A549 (cell line): ENCODE measurements around the gene HES4. TPM values are rescaled to one million over a fixed set of nuclear protein-coding genes. Genes with fewer than 3 reads are reported as not detected.

Experiments
- ATAC-seq, 2 experiments: fragments of 200-7000 bp in 1 of 2; fragments of >200 bp in 1 of 2; cut with Nextera tagmentation in 1 of 2; cut with Tn5 transposase in 1 of 2; 3 replicates each; pipeline versions ENCODE4 v1.8.0 to v1.9.1; 2018 to 2020; ENCODE audit warnings: mild to moderate bottlenecking in 1 of 2, moderate library complexity in 1 of 2
- CTCF ChIA-PET: fragments of 300-600 bp; sonication (Branson Sonifier 250); formaldehyde crosslinking; extraction: SDS; loops from one replicate; lab custom pipeline; 2021; ENCODE audit warnings: antibody characterized with exemption, inconsistent platforms; lab: Yijun Ruan, JAX
- POLR2A ChIA-PET: fragments of 350-600 bp; formaldehyde crosslinking; extraction: SDS; loops from one replicate; lab custom pipeline; 2021; ENCODE audit warnings: antibody characterized with exemption, inconsistent platforms; lab: Yijun Ruan, JAX
- DNase-seq, 2 experiments: peaks; one replicate each; pipeline versions ENCODE4 v3.0.0 to v3.0.0-alpha.2; 2011 to 2016; ENCODE audit warnings: low read depth in 1 of 2, low spot score in 1 of 2
- FAIRE-seq: peaks from 2 replicates; lab custom pipeline; 2011; peaks lifted over from hg19 to GRCh38; lab: Jason Lieb, UNC
- H3K27ac ChIP-seq, 2 experiments: fragments of >200 bp; sonication (Bioruptor Twin); formaldehyde crosslinking; 3 replicates each; pipeline ENCODE4 v1.5.1; 2016 to 2017
- H3K4me1 ChIP-seq: fragments of >200 bp; sonication (Bioruptor Twin); formaldehyde crosslinking; 3 replicates; pipeline ENCODE4 v1.6.1; 2016
- H3K4me2 ChIP-seq: fragments of >200 bp; sonication (Bioruptor Twin); formaldehyde crosslinking; 3 replicates; pipeline ENCODE4 v1.6.1; 2016
- H3K4me3 ChIP-seq: fragments of >200 bp; sonication (Bioruptor Twin); formaldehyde crosslinking; 3 replicates; pipeline ENCODE4 v1.5.1; 2016
- H3K9me3 ChIP-seq: fragments of >200 bp; sonication (Bioruptor Twin); formaldehyde crosslinking; 3 replicates; pipeline ENCODE4 v1.6.1; 2016
- CEBPB ChIP-seq, 2 experiments: fragments of >200 bp in 1 of 2; sonication (Bioruptor Twin) in 1 of 2; formaldehyde crosslinking in 1 of 2; IDR thresholded peaks; 2 replicates each; pipeline ENCODE4 v1.6.1; 2012 to 2016
- CHD2 ChIP-seq: fragments of 150-350 bp; IDR thresholded peaks from 2 replicates; pipeline ENCODE4 v1.6.1; 2014; ENCODE audit warnings: low read length; ENCODE audit not compliant: partially characterized antibody
- CHD4 ChIP-seq: fragments of 200-600 bp; sonication (generic); IDR thresholded peaks from 2 replicates; pipeline ENCODE4 v1.6.1; 2016; ENCODE audit warnings: antibody characterized with exemption, mild to moderate bottlenecking, borderline replicate concordance
- EP300 ChIP-seq, 2 experiments: fragments of >200 bp; sonication (Bioruptor Twin); formaldehyde crosslinking; IDR thresholded peaks; 2 replicates in 1 of 2; 3 replicates in 1 of 2; pipeline ENCODE4 v1.6.1; 2016 to 2017
- ESRRA ChIP-seq: fragments of 150-350 bp; IDR thresholded peaks from 2 replicates; pipeline ENCODE4 v1.6.1; 2014; ENCODE audit warnings: mild to moderate bottlenecking, low read length, borderline replicate concordance
- FOSB ChIP-seq: fragments of 250-450 bp; sonication (Bioruptor Pico); IDR thresholded peaks from 2 replicates; pipeline ENCODE4 v1.5.0; 2020; ENCODE audit warnings: mild to moderate bottlenecking, moderate library complexity
- FOSL2 ChIP-seq, 2 experiments: fragments of 450-650 bp in 1 of 2; fragments of >200 bp in 1 of 2; sonication (Bioruptor Twin) in 1 of 2; formaldehyde crosslinking; IDR thresholded peaks; 2 replicates each; pipeline versions ENCODE4 v1.5.0 to v1.6.1; 2016 to 2020; ENCODE audit warnings: mild to moderate bottlenecking in 1 of 2, moderate library complexity in 1 of 2
- GATA3 ChIP-seq: IDR thresholded peaks from 2 replicates; pipeline ENCODE4 v1.6.1; 2012; ENCODE audit warnings: borderline replicate concordance
- HEYL ChIP-seq: fragments of 250-450 bp; sonication (Bioruptor Pico); IDR thresholded peaks from 2 replicates; pipeline ENCODE4 v1.8.0; 2021; ENCODE audit warnings: mild to moderate bottlenecking, moderate library complexity
- HOXA7 ChIP-seq: fragments of 250-450 bp; sonication (Bioruptor Pico); IDR thresholded peaks from 2 replicates; pipeline ENCODE4 v1.5.0; 2020; ENCODE audit warnings: mild to moderate bottlenecking, moderate library complexity
- HOXB13 ChIP-seq: fragments of 250-450 bp; sonication (Bioruptor Pico); IDR thresholded peaks from 2 replicates; pipeline ENCODE4 v1.5.0; 2020; ENCODE audit warnings: low read depth, mild to moderate bottlenecking, moderate library complexity
- HOXB5 ChIP-seq: fragments of 250-450 bp; sonication (Bioruptor Pico); IDR thresholded peaks from 2 replicates; pipeline ENCODE4 v1.5.0; 2020; ENCODE audit warnings: mild to moderate bottlenecking, moderate library complexity
- KDM1A ChIP-seq: fragments of 200-600 bp; sonication (generic); IDR thresholded peaks from 2 replicates; pipeline ENCODE4 v1.6.1; 2016; ENCODE audit warnings: low read depth, mild to moderate bottlenecking
- MAFK ChIP-seq: fragments of 450-650 bp; IDR thresholded peaks from 2 replicates; pipeline ENCODE4 v1.6.1; 2014; ENCODE audit not compliant: partially characterized antibody
- MAZ ChIP-seq: fragments of 150-350 bp; IDR thresholded peaks from 2 replicates; pipeline ENCODE4 v1.6.1; 2014; ENCODE audit warnings: antibody characterized with exemption, low read depth, low read length, borderline replicate concordance
- MYC ChIP-seq: IDR thresholded peaks from 2 replicates; pipeline ENCODE4 v1.6.1; 2012; ENCODE audit warnings: mild to moderate bottlenecking, inconsistent platforms, low read length, improper control_type of control experiment, borderline replicate concordance
- NR3C1 ChIP-seq: fragments of >200 bp; sonication (Bioruptor Twin); formaldehyde crosslinking; IDR thresholded peaks from 3 replicates; pipeline ENCODE4 v1.6.1; 2017
- PHF8 ChIP-seq: fragments of 200-600 bp; sonication (generic); IDR thresholded peaks from 2 replicates; pipeline ENCODE4 v1.6.1; 2016; ENCODE audit warnings: low read depth, mild to moderate bottlenecking, antibody characterized with exemption, moderate library complexity, borderline replicate concordance
- POLR2A ChIP-seq: IDR thresholded peaks from 2 replicates; pipeline ENCODE4 v1.6.1; 2012; ENCODE audit warnings: mild to moderate bottlenecking, low read length
- RARB ChIP-seq: fragments of 250-450 bp; sonication (Bioruptor Pico); IDR thresholded peaks from 2 replicates; pipeline ENCODE4 v1.8.0; 2021; ENCODE audit warnings: mild to moderate bottlenecking, moderate library complexity
- RCOR1 ChIP-seq: fragments of 150-350 bp; IDR thresholded peaks from 2 replicates; pipeline ENCODE4 v1.6.1; 2014; ENCODE audit warnings: antibody characterized with exemption, low read length, low read depth
- RNF2 ChIP-seq: fragments of 200-600 bp; sonication (generic); IDR thresholded peaks from 2 replicates; pipeline ENCODE4 v1.6.1; 2016; ENCODE audit warnings: low read depth, mild to moderate bottlenecking, antibody characterized with exemption, moderate library complexity, borderline replicate concordance
- TP53 ChIP-seq: fragments of 250-450 bp; sonication (Bioruptor Pico); IDR thresholded peaks from 2 replicates; pipeline ENCODE4 v1.5.0; 2021; ENCODE audit warnings: mild to moderate bottlenecking, moderate library complexity
- ZC3H11A ChIP-seq: fragments of 450-650 bp; IDR thresholded peaks from 2 replicates; pipeline ENCODE4 v1.6.1; 2014; ENCODE audit warnings: antibody characterized with exemption, mild to moderate bottlenecking
- ZFP36 ChIP-seq: fragments of 450-650 bp; IDR thresholded peaks from 2 replicates; pipeline ENCODE4 v1.6.1; 2014; ENCODE audit warnings: borderline replicate concordance; ENCODE audit not compliant: partially characterized antibody
- ZNF302 ChIP-seq: fragments of 250-450 bp; sonication (Bioruptor Pico); IDR thresholded peaks from 2 replicates; pipeline ENCODE4 v1.9.0; 2021; ENCODE audit warnings: inconsistent platforms, mild to moderate bottlenecking, moderate library complexity
- ZSCAN20 ChIP-seq: fragments of 250-450 bp; sonication (Bioruptor Pico); IDR thresholded peaks from 2 replicates; pipeline ENCODE4 v1.8.0; 2022; ENCODE audit warnings: mild to moderate bottlenecking, moderate library complexity
- WGBS: methylation state at CpG from one replicate; pipeline ENCODE4 v1.1.6; 2017; ENCODE audit errors: missing lambda C conversion rate; 5-methylcytosine and 5-hydroxymethylcytosine counted together
- polyA plus RNA-seq, 4 experiments: library from polyadenylated mRNA; depleted of rRNA in 3 of 4; stranded (reverse); fragments of >200 nt; fragmentation: RNase III in 1 of 4; extraction: RNeasy Plus Mini Kit Qiagen cat#74134 plus additional on column Dnase treatment in 1 of 4; gene quantifications; 2 replicates in 3 of 4; 3 replicates in 1 of 4; pipeline ENCODE4 v1.2.3, GENCODE V29; 2011 to 2017
- TF ChIP-seq, protein P1 (sequence below): fragments of >200 bp; sonication (Bioruptor Twin); formaldehyde crosslinking; IDR thresholded peaks from 2 replicates; pipeline ENCODE4 v1.6.1; 2016
- TF ChIP-seq, protein P2 (sequence below): fragments of 450-650 bp; IDR thresholded peaks from 2 replicates; pipeline ENCODE4 v1.6.1; 2014; ENCODE audit warnings: antibody characterized with exemption
- TF ChIP-seq, protein P3 (sequence below): IDR thresholded peaks from 2 replicates; pipeline ENCODE4 v1.6.1; 2012; ENCODE audit warnings: low read depth, borderline replicate concordance
- TF ChIP-seq, protein P4 (sequence below): fragments of 150-350 bp; IDR thresholded peaks from 2 replicates; pipeline ENCODE4 v1.6.1; 2014; ENCODE audit warnings: low read depth, mild to moderate bottlenecking, low read length
- TF ChIP-seq, protein P5 (sequence below): IDR thresholded peaks from 2 replicates; pipeline ENCODE4 v1.6.1; 2012

HES4 gene
- polyA plus RNA-seq, 2 of the 4 experiments (the other 2 are of a cell fraction), result 5.9 to 8.4 TPM

DNA sequence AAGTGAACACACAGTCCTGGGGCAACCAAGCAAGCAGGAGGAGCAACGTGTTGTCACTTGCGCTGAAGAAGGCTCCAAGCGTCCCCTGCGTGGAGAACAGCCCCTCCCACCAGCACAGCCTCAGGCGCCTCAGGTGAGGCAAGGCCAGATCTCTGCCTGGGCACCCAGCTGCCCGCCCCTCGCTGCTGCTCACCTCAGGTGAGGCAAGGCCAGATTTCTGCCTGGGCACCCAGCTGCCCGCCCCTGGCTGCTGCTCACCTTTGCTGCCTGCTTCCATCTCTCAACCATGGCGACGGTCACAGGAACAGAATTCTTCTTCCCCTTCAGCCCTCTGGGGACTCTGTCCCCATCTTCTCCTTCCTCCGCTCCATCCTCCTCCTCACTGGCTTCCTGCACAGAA is 43.3 kb downstream of the HES4 start (continued):
- no peak for TF ChIP-seq FOSB (CRISPR knock-in tag)
- TF ChIP-seq POLR2A, result no peak
- TF ChIP-seq GATA3, result no peak
- no peak for TF ChIP-seq MAFK
- no peak for TF ChIP-seq ZC3H11A
- TF ChIP-seq HOXA7, result no peak
- no peak for TF ChIP-seq ZSCAN20 (CRISPR knock-in tag)
- no peak for TF ChIP-seq TP53
- TF ChIP-seq NR3C1, result no peak
- TF ChIP-seq, protein P1, sequence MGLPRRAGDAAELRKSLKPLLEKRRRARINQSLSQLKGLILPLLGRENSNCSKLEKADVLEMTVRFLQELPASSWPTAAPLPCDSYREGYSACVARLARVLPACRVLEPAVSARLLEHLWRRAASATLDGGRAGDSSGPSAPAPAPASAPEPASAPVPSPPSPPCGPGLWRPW, result no peak
- no peak for TF ChIP-seq RARB (CRISPR knock-in tag)
- TF ChIP-seq, protein P2, sequence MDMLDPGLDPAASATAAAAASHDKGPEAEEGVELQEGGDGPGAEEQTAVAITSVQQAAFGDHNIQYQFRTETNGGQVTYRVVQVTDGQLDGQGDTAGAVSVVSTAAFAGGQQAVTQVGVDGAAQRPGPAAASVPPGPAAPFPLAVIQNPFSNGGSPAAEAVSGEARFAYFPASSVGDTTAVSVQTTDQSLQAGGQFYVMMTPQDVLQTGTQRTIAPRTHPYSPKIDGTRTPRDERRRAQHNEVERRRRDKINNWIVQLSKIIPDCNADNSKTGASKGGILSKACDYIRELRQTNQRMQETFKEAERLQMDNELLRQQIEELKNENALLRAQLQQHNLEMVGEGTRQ, result no peak

DNA sequence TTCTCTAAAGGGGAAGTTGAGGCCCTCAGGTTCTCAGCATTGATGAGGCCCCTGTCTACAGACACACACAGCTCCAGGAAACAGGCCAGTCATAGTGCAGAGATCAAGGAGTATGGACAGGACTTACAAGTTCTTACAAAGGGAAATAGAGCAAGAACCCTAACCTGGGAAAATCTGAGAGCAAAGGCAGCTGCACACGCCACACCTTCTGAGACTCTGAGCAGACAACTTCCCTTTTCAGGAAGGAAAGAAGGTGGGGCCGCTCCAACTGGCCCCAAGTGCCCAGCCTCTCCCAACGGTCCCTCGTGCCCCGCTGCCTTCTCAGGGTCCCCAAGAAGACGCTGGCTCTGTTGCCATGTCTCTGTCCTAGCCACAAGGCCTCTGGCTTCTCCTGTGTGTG is 44.4 kb downstream of the HES4 start:
- TF ChIP-seq RCOR1 (no peak), CHD2 (no peak), HOXB13 (CRISPR knock-in tag) (no peak), MYC (no peak), ZFP36 (no peak), FOSL2 (IDR thresholded peaks at IDR 0.05) (no peak), FOSL2 (CRISPR knock-in tag; IDR thresholded peaks at IDR 0.05) (no peak), RNF2 (no peak), MAZ (no peak), KDM1A (no peak), TP53 (no peak)
- TF ChIP-seq, all 56 proteins: peak for 0
- no peak for FAIRE-seq
- H3K27ac ChIP-seq, result no peak overlapping the region
- H3K4me3 ChIP-seq, result no peak overlapping the region
- peaks cover 13% of the 10 kb centered on the region; the same call in 2 of the 3 replicates for H3K4me1 ChIP-seq
- POLR2A ChIA-PET, result no interaction called here
- no peaks in the 10 kb centered on the region for H3K9me3 ChIP-seq
- no peak for DNase-seq
- no peak for ATAC-seq
- CTCF ChIA-PET, result interaction anchor here (0.9 to 1.6 kb wide), 2 partner anchors 18 to 49 kb away, joined by 3 to 6 read pairs; no protein-coding TSS in a partner anchor
- H3K4me2 ChIP-seq, result no peak overlapping the region
- 98% methylated on average over 6 of the region's 6 CpGs for WGBS

DNA sequence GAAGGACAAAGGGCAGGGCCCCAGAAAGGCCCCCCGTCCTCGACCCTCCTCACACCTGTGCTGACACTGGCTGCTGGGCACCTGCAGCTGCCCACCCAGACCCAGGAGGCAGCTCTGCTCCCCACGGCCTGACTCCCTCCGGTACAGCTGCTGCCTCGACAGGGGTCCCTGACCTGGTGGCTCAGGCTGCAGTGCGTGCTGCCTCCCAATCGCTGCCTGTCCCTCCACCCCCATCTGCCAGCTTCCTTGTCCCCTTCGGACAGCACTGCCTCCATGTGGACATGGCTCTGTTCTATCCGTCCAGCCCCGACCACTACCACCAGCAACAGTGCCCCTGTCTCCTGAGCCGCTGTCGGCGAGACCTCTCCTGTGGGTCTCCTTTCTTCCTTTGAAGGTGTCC is 45.0 kb downstream of the HES4 start:
- 95% methylated on average over 13 of the region's 13 CpGs for WGBS
- Histone ChIP-seq H3K27ac (no peak overlapping the region), H3K4me1 (peaks cover 12% of the 10 kb centered on the region; the same call in 2 of the 3 replicates), H3K4me3 (no peak overlapping the region), H3K4me2 (no peak overlapping the region), H3K9me3 (no peaks in the 10 kb centered on the region)
- FAIRE-seq, result no peak
- POLR2A ChIA-PET, result no interaction called here
- DNase-seq, result no peak
- CTCF ChIA-PET, result interaction anchor here (0.9 to 1.6 kb wide), 2 partner anchors 11 to 49 kb away, joined by 3 read pairs; no protein-coding TSS in a partner anchor
- ATAC-seq, result no peak
- no peak for TF ChIP-seq CHD4
- no peak for TF ChIP-seq ZFP36
- no peak for TF ChIP-seq HOXB5
- no peak for TF ChIP-seq ESRRA
- TF ChIP-seq PHF8, result no peak
- TF ChIP-seq, protein P3, sequence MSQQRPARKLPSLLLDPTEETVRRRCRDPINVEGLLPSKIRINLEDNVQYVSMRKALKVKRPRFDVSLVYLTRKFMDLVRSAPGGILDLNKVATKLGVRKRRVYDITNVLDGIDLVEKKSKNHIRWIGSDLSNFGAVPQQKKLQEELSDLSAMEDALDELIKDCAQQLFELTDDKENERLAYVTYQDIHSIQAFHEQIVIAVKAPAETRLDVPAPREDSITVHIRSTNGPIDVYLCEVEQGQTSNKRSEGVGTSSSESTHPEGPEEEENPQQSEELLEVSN, result no peak
- no peak for TF ChIP-seq CEBPB (IDR thresholded peaks at IDR 0.05)
- TF ChIP-seq, protein P4, sequence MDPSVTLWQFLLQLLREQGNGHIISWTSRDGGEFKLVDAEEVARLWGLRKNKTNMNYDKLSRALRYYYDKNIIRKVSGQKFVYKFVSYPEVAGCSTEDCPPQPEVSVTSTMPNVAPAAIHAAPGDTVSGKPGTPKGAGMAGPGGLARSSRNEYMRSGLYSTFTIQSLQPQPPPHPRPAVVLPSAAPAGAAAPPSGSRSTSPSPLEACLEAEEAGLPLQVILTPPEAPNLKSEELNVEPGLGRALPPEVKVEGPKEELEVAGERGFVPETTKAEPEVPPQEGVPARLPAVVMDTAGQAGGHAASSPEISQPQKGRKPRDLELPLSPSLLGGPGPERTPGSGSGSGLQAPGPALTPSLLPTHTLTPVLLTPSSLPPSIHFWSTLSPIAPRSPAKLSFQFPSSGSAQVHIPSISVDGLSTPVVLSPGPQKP, result no peak
- no peak for TF ChIP-seq ZC3H11A
- TF ChIP-seq RNF2, result no peak
- no peak for TF ChIP-seq EP300 (IDR thresholded peaks at IDR 0.05)
- TF ChIP-seq, protein P5, sequence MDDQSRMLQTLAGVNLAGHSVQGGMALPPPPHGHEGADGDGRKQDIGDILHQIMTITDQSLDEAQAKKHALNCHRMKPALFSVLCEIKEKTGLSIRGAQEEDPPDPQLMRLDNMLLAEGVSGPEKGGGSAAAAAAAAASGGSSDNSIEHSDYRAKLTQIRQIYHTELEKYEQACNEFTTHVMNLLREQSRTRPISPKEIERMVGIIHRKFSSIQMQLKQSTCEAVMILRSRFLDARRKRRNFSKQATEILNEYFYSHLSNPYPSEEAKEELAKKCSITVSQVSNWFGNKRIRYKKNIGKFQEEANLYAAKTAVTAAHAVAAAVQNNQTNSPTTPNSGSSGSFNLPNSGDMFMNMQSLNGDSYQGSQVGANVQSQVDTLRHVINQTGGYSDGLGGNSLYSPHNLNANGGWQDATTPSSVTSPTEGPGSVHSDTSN, result no peak
- no peak for TF ChIP-seq HEYL (CRISPR knock-in tag)
- TF ChIP-seq ZNF302 (CRISPR knock-in tag), result no peak
